DOHH2 (cell line): Measurements from ENCODE around the gene SIGLEC6.

Experiments used
- H3F3A ChIP-seq: fragments of 200-600 bp; sonication (generic), shearing (Covaris generic); 2 replicates; pipeline ENCODE4 v1.6.0; 2016; ENCODE audit warnings: antibody characterized with exemption, mild to moderate bottlenecking; ENCODE audit not compliant: control insufficient read depth, insufficient read depth
- H3K27ac ChIP-seq: fragments of 200-600 bp; sonication (generic); 2 replicates; pipeline ENCODE4 v1.5.1; 2014; ENCODE audit warnings: low read depth, mild to moderate bottlenecking, low read length, moderate library complexity
- H3K27me3 ChIP-seq: fragments of 200-600 bp; sonication (generic); 2 replicates; pipeline ENCODE4 v1.6.1; 2014; ENCODE audit warnings: mild to moderate bottlenecking, low read length, mixed read lengths; ENCODE audit not compliant: control insufficient read depth
- H3K36me3 ChIP-seq: fragments of 200-600 bp; sonication (generic); 2 replicates; pipeline ENCODE4 v1.6.1; 2014; ENCODE audit warnings: mild to moderate bottlenecking, low read length, moderate library complexity, mixed read lengths; ENCODE audit not compliant: control insufficient read depth
- H3K4me1 ChIP-seq: fragments of 200-600 bp; sonication (generic); 2 replicates; pipeline ENCODE4 v1.6.1; 2014; ENCODE audit warnings: mild to moderate bottlenecking, low read length, mixed read lengths; ENCODE audit not compliant: control insufficient read depth
- H3K4me2 ChIP-seq: fragments of 200-600 bp; sonication (generic); 2 replicates; pipeline ENCODE4 v1.6.0; 2014; ENCODE audit warnings: mild to moderate bottlenecking, low read length, moderate library complexity
- H3K4me3 ChIP-seq: fragments of 200-600 bp; sonication (generic); 2 replicates; pipeline ENCODE4 v1.5.1; 2014; ENCODE audit warnings: mild to moderate bottlenecking, low read length, mixed read lengths
- H3K79me2 ChIP-seq: fragments of 200-600 bp; sonication (generic); 2 replicates; pipeline ENCODE4 v1.6.1; 2014; ENCODE audit warnings: mild to moderate bottlenecking, low read length, mixed read lengths; ENCODE audit not compliant: control insufficient read depth
- H3K9me2 ChIP-seq: fragments of 200-600 bp; sonication (generic); replicated peaks from 2 replicates; pipeline ENCODE4 v1.6.1; 2014; ENCODE audit warnings: mild to moderate bottlenecking, low read length, mixed read lengths; ENCODE audit not compliant: control insufficient read depth
- H3K9me3 ChIP-seq: fragments of 200-600 bp; sonication (generic); 2 replicates; pipeline ENCODE4 v1.6.1; 2014; ENCODE audit warnings: antibody characterized with exemption, low read length, mixed read lengths; ENCODE audit not compliant: control insufficient read depth, insufficient read depth
- H4K20me1 ChIP-seq: fragments of 200-600 bp; sonication (generic); 2 replicates; pipeline ENCODE4 v1.6.0; 2014; ENCODE audit warnings: low read depth, mild to moderate bottlenecking, antibody characterized with exemption, low read length, moderate library complexity; ENCODE audit not compliant: control insufficient read depth, insufficient read depth
- EZH2phosphoT487 ChIP-seq: fragments of 200-600 bp; sonication (generic); IDR thresholded peaks from 2 replicates; pipeline ENCODE4 v1.6.1; 2017; ENCODE audit warnings: borderline replicate concordance, mild to moderate bottlenecking, antibody characterized with exemption, low read length, moderate library complexity, mixed read lengths
- TF ChIP-seq, protein P1 (sequence below): fragments of 200-600 bp; sonication (generic); IDR thresholded peaks from one replicate; pipeline ENCODE4 v1.5.1; 2014; ENCODE audit warnings: antibody characterized with exemption, mild to moderate bottlenecking, low read depth, low read length; ENCODE audit not compliant: poor library complexity, severe bottlenecking

SIGLEC6 gene

DNA sequence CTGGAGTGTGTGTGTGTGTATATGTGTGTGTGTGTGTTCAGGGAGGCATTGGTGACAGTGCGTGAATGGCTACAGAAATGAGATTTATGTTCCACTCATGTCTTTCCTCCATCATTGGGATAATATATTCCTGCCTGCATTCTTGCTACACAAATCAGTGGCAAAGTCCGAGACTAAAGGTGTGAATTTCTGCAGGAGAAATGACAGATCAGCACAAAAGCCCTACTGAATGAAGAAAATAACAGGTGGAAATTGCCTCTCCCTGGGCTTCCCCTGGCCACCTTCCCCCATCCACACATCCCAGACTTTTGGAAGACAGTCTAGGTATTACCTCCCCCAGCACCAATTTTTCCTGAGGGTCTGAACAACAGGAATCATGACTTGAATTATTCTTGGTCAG, 10.1 kb downstream of the SIGLEC6 start:
- Histone ChIP-seq H3K27me3 (peaks cover 5% of the 10 kb centered on the region; the same call in 1 of the 2 replicates), H3K4me2 (no peak overlapping the region), H4K20me1 (no peaks in the 10 kb centered on the region), H3K4me1 (no peaks in the 10 kb centered on the region), H3K9me2 (no peaks in the 10 kb centered on the region), H3F3A (no peaks in the 10 kb centered on the region), H3K79me2 (no peaks in the 10 kb centered on the region), H3K36me3 (no peaks in the 10 kb centered on the region), H3K27ac (no peak overlapping the region), H3K9me3 (no peaks in the 10 kb centered on the region), H3K4me3 (no peak overlapping the region)
- TF ChIP-seq EZH2phosphoT487 = no peak
- TF ChIP-seq, protein P1, sequence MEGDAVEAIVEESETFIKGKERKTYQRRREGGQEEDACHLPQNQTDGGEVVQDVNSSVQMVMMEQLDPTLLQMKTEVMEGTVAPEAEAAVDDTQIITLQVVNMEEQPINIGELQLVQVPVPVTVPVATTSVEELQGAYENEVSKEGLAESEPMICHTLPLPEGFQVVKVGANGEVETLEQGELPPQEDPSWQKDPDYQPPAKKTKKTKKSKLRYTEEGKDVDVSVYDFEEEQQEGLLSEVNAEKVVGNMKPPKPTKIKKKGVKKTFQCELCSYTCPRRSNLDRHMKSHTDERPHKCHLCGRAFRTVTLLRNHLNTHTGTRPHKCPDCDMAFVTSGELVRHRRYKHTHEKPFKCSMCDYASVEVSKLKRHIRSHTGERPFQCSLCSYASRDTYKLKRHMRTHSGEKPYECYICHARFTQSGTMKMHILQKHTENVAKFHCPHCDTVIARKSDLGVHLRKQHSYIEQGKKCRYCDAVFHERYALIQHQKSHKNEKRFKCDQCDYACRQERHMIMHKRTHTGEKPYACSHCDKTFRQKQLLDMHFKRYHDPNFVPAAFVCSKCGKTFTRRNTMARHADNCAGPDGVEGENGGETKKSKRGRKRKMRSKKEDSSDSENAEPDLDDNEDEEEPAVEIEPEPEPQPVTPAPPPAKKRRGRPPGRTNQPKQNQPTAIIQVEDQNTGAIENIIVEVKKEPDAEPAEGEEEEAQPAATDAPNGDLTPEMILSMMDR = no peak

DNA sequence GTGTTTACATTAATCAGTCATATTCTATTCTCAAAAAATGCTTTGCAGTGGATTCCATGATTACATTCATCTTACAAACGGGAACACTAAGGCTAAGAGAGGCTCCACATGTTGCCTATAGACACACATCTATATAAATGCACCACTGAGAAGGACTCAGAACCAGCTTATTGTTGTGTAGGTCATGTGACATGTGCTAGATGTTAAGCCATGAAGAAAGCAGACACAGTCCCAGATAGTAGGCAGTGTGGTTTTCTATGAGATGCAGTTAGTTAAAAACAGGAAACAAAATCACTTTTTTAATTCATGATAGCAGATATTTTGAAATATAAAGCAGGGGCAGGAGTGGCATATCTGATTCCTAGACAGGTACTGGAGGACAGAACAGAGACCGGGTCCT, 10.7 kb downstream of the SIGLEC6 start:
- Histone ChIP-seq H3F3A (no peaks in the 10 kb centered on the region), H3K9me3 (no peaks in the 10 kb centered on the region), H4K20me1 (no peaks in the 10 kb centered on the region), H3K27me3 (peaks cover 5% of the 10 kb centered on the region; the same call in 1 of the 2 replicates), H3K4me2 (no peak overlapping the region), H3K4me3 (no peak overlapping the region), H3K79me2 (no peaks in the 10 kb centered on the region), H3K36me3 (no peaks in the 10 kb centered on the region), H3K9me2 (no peaks in the 10 kb centered on the region), H3K4me1 (no peaks in the 10 kb centered on the region), H3K27ac (no peak overlapping the region)
- TF ChIP-seq, protein P1 = no peak
- TF ChIP-seq EZH2phosphoT487 = no peak

DNA sequence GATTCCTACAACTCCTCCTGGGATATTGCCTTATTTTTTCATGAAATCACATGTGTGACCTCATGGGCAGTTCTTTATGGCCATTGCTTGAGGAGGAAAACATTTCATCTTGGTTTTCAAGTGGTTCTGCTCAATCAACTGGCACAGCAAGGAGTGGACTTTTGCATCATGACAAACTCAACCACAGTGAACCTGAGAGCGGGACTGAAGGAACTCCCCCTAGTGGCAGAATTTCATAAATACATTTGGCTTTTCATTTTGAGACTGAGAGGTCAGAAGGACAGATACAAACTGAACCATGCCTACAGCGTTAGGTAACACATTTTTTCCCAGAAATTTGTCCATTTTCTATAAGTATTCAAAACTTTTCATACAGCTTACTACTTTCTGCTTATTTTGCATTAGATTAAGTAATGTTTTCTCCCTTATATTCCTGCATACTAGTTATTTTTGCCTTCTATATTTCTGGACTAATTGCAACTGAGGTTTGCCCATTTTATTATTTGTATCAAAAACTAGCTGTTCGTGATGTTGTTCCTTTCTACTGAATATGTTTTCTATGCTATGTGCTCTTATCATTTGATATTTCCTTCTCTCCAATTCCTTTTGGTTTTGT, 16.5 kb downstream of the SIGLEC6 start:
- Histone ChIP-seq H3F3A (no peaks in the 10 kb centered on the region), H3K27ac (no peak overlapping the region), H3K9me2 (no peaks in the 10 kb centered on the region), H3K4me1 (no peaks in the 10 kb centered on the region), H4K20me1 (no peaks in the 10 kb centered on the region), H3K4me3 (no peak overlapping the region), H3K9me3 (no peaks in the 10 kb centered on the region), H3K4me2 (no peak overlapping the region), H3K79me2 (no peaks in the 10 kb centered on the region), H3K27me3 (peaks cover 11% of the 10 kb centered on the region), H3K36me3 (no peaks in the 10 kb centered on the region)
- TF ChIP-seq, protein P1 = peak; percentile 90
- TF ChIP-seq EZH2phosphoT487 = no peak
